Fibroblast of villous mesenchyme (primary cell): ENCODE data around the gene AQP10. TPM values are rescaled to one million over a fixed set of nuclear protein-coding genes. Genes with fewer than 3 reads are reported as not detected.

ENCODE experiments used
- DNase-seq: peaks from one replicate; pipeline ENCODE4 v3.0.0-alpha.2; 2010; ENCODE audit warnings: low read depth
- H3K4me3 ChIP-seq: 2 replicates; pipeline ENCODE4 v1.5.1; 2011; ENCODE audit warnings: low read depth, mild to moderate bottlenecking, low read length
- CTCF ChIP-seq: IDR thresholded peaks from 2 replicates; pipeline ENCODE4 v1.5.1; 2012; ENCODE audit warnings: low read depth, mild to moderate bottlenecking, low read length; ENCODE audit not compliant: insufficient read depth
- total RNA-seq: library from RNA; depleted of rRNA; stranded (reverse); fragments of >200 nt; gene quantifications from 2 replicates; pipeline ENCODE4 v1.2.3, GENCODE V29; 2012

The AQP10 gene
- total RNA-seq, 1 donor, result not detected

GRCh38 chr1:154350383-154350782 lies 29.5 kb downstream of the AQP10 start:
- no peak for TF ChIP-seq CTCF
- DNase-seq, result no peak
- no peak overlapping the region for H3K4me3 ChIP-seq

GRCh38 chr1:154351363-154352068 lies 30.6 kb downstream of the AQP10 start:
- TF ChIP-seq CTCF, result no peak
- DNase-seq, result no peak
- H3K4me3 ChIP-seq, result no peak overlapping the region

- peak overlapping the region; percentile 51 for H3K4me3 ChIP-seq
- no peak for TF ChIP-seq CTCF
- no peak for DNase-seq
These were observed 31.3 kb downstream of the AQP10 start for GRCh38 chr1:154352245-154352580.

GRCh38 chr1:154352581-154353459 lies 31.9 kb downstream of the AQP10 start:
- H3K4me3 ChIP-seq, result peak overlapping the region; percentile 51
- peak; percentile 81 for DNase-seq
- no peak for TF ChIP-seq CTCF

- H3K4me3 ChIP-seq, result peak overlapping the region; percentile 51
- TF ChIP-seq CTCF, result peak; percentile 43
- DNase-seq, result peak; percentile 74
These were observed 32.6 kb downstream of the AQP10 start for GRCh38 chr1:154353460-154353904.

- peak; percentile 1 for TF ChIP-seq CTCF
- no peak for DNase-seq
- no peak overlapping the region for H3K4me3 ChIP-seq
These were observed 33.1 kb downstream of the AQP10 start for GRCh38 chr1:154353966-154354365.
